ENCODE data around the gene LRPAP1.

The LRPAP1 gene

GRCh38 chr4:3493720-3494461 is 38.3 kb downstream of the LRPAP1 start:
- no peak for DNase-seq (ENCODE audit: low read depth, low spot score)
- WGBS (ENCODE audit: insufficient coverage, insufficient read length) = no CpG with 5 or more reads among the region's 20 CpGs

GRCh38 chr4:3492741-3493719 is 39.2 kb downstream of the LRPAP1 start:
- WGBS (ENCODE audit: insufficient coverage, insufficient read length) = no CpG with 5 or more reads among the region's 55 CpGs
- DNase-seq (ENCODE audit: low read depth, low spot score) = no peak
- H3K36me3 ChIP-seq (ENCODE audit: control insufficient read depth, insufficient read depth, low read length) = no peaks in the 10 kb centered on the region; the same call in 1 of the 2 replicates
- H3K4me3 ChIP-seq (ENCODE audit: low read length) = no peak overlapping the region
- no peaks in the 10 kb centered on the region; the same call in 1 of the 2 replicates for H3K4me1 ChIP-seq (ENCODE audit: control insufficient read depth, insufficient read depth, low read length)
- peaks cover 10% of the 10 kb centered on the region; the same call in 1 of the 2 replicates for H3K27me3 ChIP-seq (ENCODE audit: control insufficient read depth, insufficient read depth, low read length)
- no peak overlapping the region for H3K27ac ChIP-seq (ENCODE audit: low read length)
- H3K9me3 ChIP-seq (ENCODE audit: control insufficient read depth, insufficient read depth, low read length) = no peaks in the 10 kb centered on the region

More at GRCh38 chr4:3493720-3494461, 38.3 kb downstream of the LRPAP1 start:
- no peaks in the 10 kb centered on the region; the same call in 1 of the 2 replicates for H3K4me1 ChIP-seq (ENCODE audit: control insufficient read depth, insufficient read depth, low read length)
- H3K4me3 ChIP-seq (ENCODE audit: low read length) = no peak overlapping the region
- H3K27ac ChIP-seq (ENCODE audit: low read length) = no peak overlapping the region
- H3K36me3 ChIP-seq (ENCODE audit: control insufficient read depth, insufficient read depth, low read length) = no peaks in the 10 kb centered on the region; the same call in 1 of the 2 replicates
- no peaks in the 10 kb centered on the region for H3K9me3 ChIP-seq (ENCODE audit: control insufficient read depth, insufficient read depth, low read length)
- H3K27me3 ChIP-seq (ENCODE audit: control insufficient read depth, insufficient read depth, low read length) = peaks cover 9% of the 10 kb centered on the region; the same call in 1 of the 2 replicates

- no peak overlapping the region for H3K4me3 ChIP-seq (ENCODE audit: low read length)
- no peaks in the 10 kb centered on the region for H3K9me3 ChIP-seq (ENCODE audit: control insufficient read depth, insufficient read depth, low read length)
- H3K36me3 ChIP-seq (ENCODE audit: control insufficient read depth, insufficient read depth, low read length) = no peaks in the 10 kb centered on the region; the same call in 1 of the 2 replicates
- peaks cover 13% of the 10 kb centered on the region; the same call in 1 of the 2 replicates for H3K27me3 ChIP-seq (ENCODE audit: control insufficient read depth, insufficient read depth, low read length)
- no CpG with 5 or more reads among the region's 17 CpGs for WGBS (ENCODE audit: insufficient coverage, insufficient read length)
- H3K27ac ChIP-seq (ENCODE audit: low read length) = no peak overlapping the region
- H3K4me1 ChIP-seq (ENCODE audit: control insufficient read depth, insufficient read depth, low read length) = no peaks in the 10 kb centered on the region; the same call in 1 of the 2 replicates
- no peak for DNase-seq (ENCODE audit: low read depth, low spot score)
Measured at GRCh38 chr4:3491681-3492405, 40.4 kb downstream of the LRPAP1 start.

GRCh38 chr4:3489451-3489962 is 42.7 kb downstream of the LRPAP1 start:
- DNase-seq (ENCODE audit: low read depth, low spot score) = no peak
- Histone ChIP-seq H3K4me3 (ENCODE audit: low read length) (no peak overlapping the region), H3K27ac (ENCODE audit: low read length) (no peak overlapping the region), H3K4me1 (ENCODE audit: control insufficient read depth, insufficient read depth, low read length) (peaks cover 8% of the 10 kb centered on the region), H3K27me3 (ENCODE audit: control insufficient read depth, insufficient read depth, low read length) (peaks cover 13% of the 10 kb centered on the region; the same call in 1 of the 2 replicates), H3K9me3 (ENCODE audit: control insufficient read depth, insufficient read depth, low read length) (no peaks in the 10 kb centered on the region), H3K36me3 (ENCODE audit: control insufficient read depth, insufficient read depth, low read length) (no peaks in the 10 kb centered on the region; the same call in 1 of the 2 replicates)
- WGBS (ENCODE audit: insufficient coverage, insufficient read length) = 100% methylated on average over 2 of the region's 20 CpGs

- H3K36me3 ChIP-seq (ENCODE audit: control insufficient read depth, insufficient read depth, low read length) = no peaks in the 10 kb centered on the region; the same call in 1 of the 2 replicates
- no peak for DNase-seq (ENCODE audit: low read depth, low spot score)
- peaks cover 10% of the 10 kb centered on the region for H3K4me1 ChIP-seq (ENCODE audit: control insufficient read depth, insufficient read depth, low read length)
- no peak overlapping the region for H3K27ac ChIP-seq (ENCODE audit: low read length)
- H3K9me3 ChIP-seq (ENCODE audit: control insufficient read depth, insufficient read depth, low read length) = no peaks in the 10 kb centered on the region
- peaks cover 13% of the 10 kb centered on the region; the same call in 1 of the 2 replicates for H3K27me3 ChIP-seq (ENCODE audit: control insufficient read depth, insufficient read depth, low read length)
- WGBS (ENCODE audit: insufficient coverage, insufficient read length) = no CpG with 5 or more reads among the region's 11 CpGs
- no peak overlapping the region for H3K4me3 ChIP-seq (ENCODE audit: low read length)
Measured at GRCh38 chr4:3488820-3489219, 43.4 kb downstream of the LRPAP1 start.

GRCh38 chr4:3487861-3488260 is 44.4 kb downstream of the LRPAP1 start:
- H3K27ac ChIP-seq (ENCODE audit: low read length) = no peak overlapping the region
- no CpG with 5 or more reads among the region's 7 CpGs for WGBS (ENCODE audit: insufficient coverage, insufficient read length)
- H3K4me1 ChIP-seq (ENCODE audit: control insufficient read depth, insufficient read depth, low read length) = peaks cover 10% of the 10 kb centered on the region
- no peaks in the 10 kb centered on the region for H3K9me3 ChIP-seq (ENCODE audit: control insufficient read depth, insufficient read depth, low read length)
- H3K36me3 ChIP-seq (ENCODE audit: control insufficient read depth, insufficient read depth, low read length) = no peaks in the 10 kb centered on the region; the same call in 1 of the 2 replicates
- no peak for DNase-seq (ENCODE audit: low read depth, low spot score)
- no peak overlapping the region for H3K4me3 ChIP-seq (ENCODE audit: low read length)
- H3K27me3 ChIP-seq (ENCODE audit: control insufficient read depth, insufficient read depth, low read length) = peaks cover 13% of the 10 kb centered on the region; the same call in 1 of the 2 replicates

- WGBS (ENCODE audit: insufficient coverage, insufficient read length) = no CpG with 5 or more reads among the region's 25 CpGs
- Histone ChIP-seq H3K27me3 (ENCODE audit: control insufficient read depth, insufficient read depth, low read length) (peaks cover 11% of the 10 kb centered on the region; the same call in 1 of the 2 replicates), H3K9me3 (ENCODE audit: control insufficient read depth, insufficient read depth, low read length) (no peaks in the 10 kb centered on the region), H3K4me1 (ENCODE audit: control insufficient read depth, insufficient read depth, low read length) (peaks cover 10% of the 10 kb centered on the region), H3K36me3 (ENCODE audit: control insufficient read depth, insufficient read depth, low read length) (no peaks in the 10 kb centered on the region; the same call in 1 of the 2 replicates), H3K4me3 (ENCODE audit: low read length) (no peak overlapping the region), H3K27ac (ENCODE audit: low read length) (no peak overlapping the region)
- no peak for DNase-seq (ENCODE audit: low read depth, low spot score)
Measured at GRCh38 chr4:3486541-3487540, 45.4 kb downstream of the LRPAP1 start.

- Histone ChIP-seq H3K27me3 (ENCODE audit: control insufficient read depth, insufficient read depth, low read length) (peaks cover 6% of the 10 kb centered on the region; the same call in 1 of the 2 replicates), H3K4me3 (ENCODE audit: low read length) (no peak overlapping the region), H3K4me1 (ENCODE audit: control insufficient read depth, insufficient read depth, low read length) (peaks cover 14% of the 10 kb centered on the region), H3K9me3 (ENCODE audit: control insufficient read depth, insufficient read depth, low read length) (no peaks in the 10 kb centered on the region), H3K27ac (ENCODE audit: low read length) (no peak overlapping the region), H3K36me3 (ENCODE audit: control insufficient read depth, insufficient read depth, low read length) (no peaks in the 10 kb centered on the region; the same call in 1 of the 2 replicates)
- no peak for DNase-seq (ENCODE audit: low read depth, low spot score)
- WGBS (ENCODE audit: insufficient coverage, insufficient read length) = no CpG with 5 or more reads among the region's 25 CpGs
Measured at GRCh38 chr4:3485886-3486540, 46.2 kb downstream of the LRPAP1 start.
